Activated T-helper 17 cell treated with anti-CD3 and anti-CD28 coated beads, Interleukin-2, amount 50 U/mL, for 72 hours (primary cell): ENCODE data around the gene KCNJ6. TPM values are rescaled to one million over a fixed set of nuclear protein-coding genes. Genes with fewer than 3 reads are reported as not detected.
"Not testable (repeated sequence)": the region's sequence is repeated elsewhere in the genome, so short reads cannot be mapped to it uniquely, and the experiment has no call there.

ENCODE experiments used
- ATAC-seq: fragments of 150-1000 bp; cut with Tn5 transposase; replicated peaks from 2 replicates; pipeline ENCODE4 v1.10.0; 2021; ENCODE audit warnings: mild to moderate bottlenecking, moderate library complexity
- H3K27ac Mint-ChIP-seq: one replicate; pipeline ENCODE4 v1.8.0; 2022; ENCODE audit warnings: mixed read lengths
- H3K27me3 Mint-ChIP-seq: one replicate; pipeline ENCODE4 v1.8.0; 2022; ENCODE audit warnings: mixed read lengths
- H3K36me3 Mint-ChIP-seq: one replicate; pipeline ENCODE4 v1.8.0; 2022; ENCODE audit warnings: low read depth, mild to moderate bottlenecking, mixed read lengths
- H3K4me1 Mint-ChIP-seq: one replicate; pipeline ENCODE4 v1.8.0; 2022; ENCODE audit warnings: mixed read lengths
- H3K4me3 Mint-ChIP-seq: one replicate; pipeline ENCODE4 v1.8.0; 2022; ENCODE audit warnings: mild to moderate bottlenecking, mixed read lengths
- H3K9me3 Mint-ChIP-seq: one replicate; pipeline ENCODE4 v1.8.0; 2022; ENCODE audit warnings: mixed read lengths
- total RNA-seq, 2 donors: library from RNA; stranded (reverse); gene quantifications; one replicate each; pipeline ENCODE4 v1.2.3, GENCODE V29; 2022

Gene KCNJ6
- total RNA-seq, 2 donors from 2014 or later, result not detected

GRCh38 chr21:37770461-37770860, 145.8 kb downstream of the KCNJ6 start:
- H3K27me3 Mint-ChIP-seq, result peaks cover 6% of the 10 kb centered on the region
- ATAC-seq, result no peak
- H3K9me3 Mint-ChIP-seq, result no peaks in the 10 kb centered on the region
- H3K4me3 Mint-ChIP-seq, result no peak overlapping the region
- H3K36me3 Mint-ChIP-seq, result no peaks in the 10 kb centered on the region
- H3K4me1 Mint-ChIP-seq, result no peaks in the 10 kb centered on the region
- H3K27ac Mint-ChIP-seq, result no peak overlapping the region

- H3K27me3 Mint-ChIP-seq, result peaks cover 6% of the 10 kb centered on the region
- H3K27ac Mint-ChIP-seq, result no peak overlapping the region
- no peak for ATAC-seq
- no peaks in the 10 kb centered on the region for H3K36me3 Mint-ChIP-seq
- no peak overlapping the region for H3K4me3 Mint-ChIP-seq
- no peaks in the 10 kb centered on the region for H3K4me1 Mint-ChIP-seq
- H3K9me3 Mint-ChIP-seq, result no peaks in the 10 kb centered on the region
These were observed 146.6 kb downstream of the KCNJ6 start for GRCh38 chr21:37769656-37770055.

- Mint-ChIP-seq H3K9me3 (no peaks in the 10 kb centered on the region), H3K27ac (no peak overlapping the region), H3K27me3 (peaks cover 9% of the 10 kb centered on the region), H3K4me1 (no peaks in the 10 kb centered on the region), H3K4me3 (no peak overlapping the region), H3K36me3 (no peaks in the 10 kb centered on the region)
- no peak for ATAC-seq
These were observed 148.3 kb downstream of the KCNJ6 start for GRCh38 chr21:37767984-37768383.

- Mint-ChIP-seq H3K27me3 (peaks cover 7% of the 10 kb centered on the region), H3K27ac (no peak overlapping the region), H3K4me3 (no peak overlapping the region), H3K4me1 (no peaks in the 10 kb centered on the region), H3K36me3 (no peaks in the 10 kb centered on the region), H3K9me3 (no peaks in the 10 kb centered on the region)
- ATAC-seq, result no peak
These were observed 150.1 kb downstream of the KCNJ6 start for GRCh38 chr21:37766129-37766528.

- Mint-ChIP-seq H3K4me3 (no peak overlapping the region), H3K27ac (no peak overlapping the region), H3K36me3 (no peaks in the 10 kb centered on the region), H3K4me1 (no peaks in the 10 kb centered on the region), H3K9me3 (no peaks in the 10 kb centered on the region), H3K27me3 (peaks cover 5% of the 10 kb centered on the region)
- ATAC-seq, result no peak
These were observed 150.9 kb downstream of the KCNJ6 start for GRCh38 chr21:37765221-37765900.

GRCh38 chr21:37764691-37765090, 151.6 kb downstream of the KCNJ6 start:
- Mint-ChIP-seq H3K9me3 (no peaks in the 10 kb centered on the region), H3K27ac (no peak overlapping the region), H3K36me3 (no peaks in the 10 kb centered on the region), H3K27me3 (peaks cover 4% of the 10 kb centered on the region), H3K4me3 (no peak overlapping the region), H3K4me1 (no peaks in the 10 kb centered on the region)
- ATAC-seq, result no peak

- H3K9me3 Mint-ChIP-seq, result no peaks in the 10 kb centered on the region
- H3K4me1 Mint-ChIP-seq, result no peaks in the 10 kb centered on the region
- peaks cover 8% of the 10 kb centered on the region for H3K27me3 Mint-ChIP-seq
- no peak overlapping the region for H3K4me3 Mint-ChIP-seq
- no peak overlapping the region for H3K27ac Mint-ChIP-seq
- no peak for ATAC-seq
- H3K36me3 Mint-ChIP-seq, result no peaks in the 10 kb centered on the region
These were observed 153.0 kb downstream of the KCNJ6 start for GRCh38 chr21:37763298-37763697.

GRCh38 chr21:37762606-37763005, 153.7 kb downstream of the KCNJ6 start:
- ATAC-seq, result no peak
- no peak overlapping the region for H3K27ac Mint-ChIP-seq
- H3K4me1 Mint-ChIP-seq, result no peaks in the 10 kb centered on the region
- no peak overlapping the region for H3K4me3 Mint-ChIP-seq
- H3K9me3 Mint-ChIP-seq, result no peaks in the 10 kb centered on the region
- H3K27me3 Mint-ChIP-seq, result peaks cover 8% of the 10 kb centered on the region
- no peaks in the 10 kb centered on the region for H3K36me3 Mint-ChIP-seq

GRCh38 chr21:37761406-37761805, 154.9 kb downstream of the KCNJ6 start:
- H3K36me3 Mint-ChIP-seq, H3K4me1 Mint-ChIP-seq, H3K27ac Mint-ChIP-seq, ATAC-seq, H3K4me3 Mint-ChIP-seq, H3K27me3 Mint-ChIP-seq, H3K9me3 Mint-ChIP-seq: not testable (repeated sequence)

GRCh38 chr21:37759777-37760176, 156.5 kb downstream of the KCNJ6 start:
- Mint-ChIP-seq H3K4me1 (no peaks in the 10 kb centered on the region), H3K27me3 (peaks cover 8% of the 10 kb centered on the region), H3K36me3 (no peaks in the 10 kb centered on the region), H3K4me3 (no peak overlapping the region), H3K27ac (no peak overlapping the region), H3K9me3 (no peaks in the 10 kb centered on the region)
- no peak for ATAC-seq

GRCh38 chr21:37758982-37759381, 157.3 kb downstream of the KCNJ6 start:
- H3K4me1 Mint-ChIP-seq, result no peaks in the 10 kb centered on the region
- H3K27ac Mint-ChIP-seq, result no peak overlapping the region
- H3K27me3 Mint-ChIP-seq, result peaks cover 7% of the 10 kb centered on the region
- H3K36me3 Mint-ChIP-seq, result no peaks in the 10 kb centered on the region
- no peak for ATAC-seq
- H3K4me3 Mint-ChIP-seq, result no peak overlapping the region
- no peaks in the 10 kb centered on the region for H3K9me3 Mint-ChIP-seq

GRCh38 chr21:37757606-37758376, 158.5 kb downstream of the KCNJ6 start:
- Mint-ChIP-seq H3K36me3 (no peaks in the 10 kb centered on the region), H3K27ac (no peak overlapping the region), H3K27me3 (peaks cover 5% of the 10 kb centered on the region), H3K4me1 (no peaks in the 10 kb centered on the region), H3K4me3 (no peak overlapping the region), H3K9me3 (no peaks in the 10 kb centered on the region)
- ATAC-seq, result no peak

- no peak for ATAC-seq
- no peak overlapping the region for H3K4me3 Mint-ChIP-seq
- H3K4me1 Mint-ChIP-seq, result no peaks in the 10 kb centered on the region
- no peak overlapping the region for H3K27ac Mint-ChIP-seq
- H3K9me3 Mint-ChIP-seq, result no peaks in the 10 kb centered on the region
- no peaks in the 10 kb centered on the region for H3K36me3 Mint-ChIP-seq
- H3K27me3 Mint-ChIP-seq, result peaks cover 8% of the 10 kb centered on the region
These were observed 163.1 kb downstream of the KCNJ6 start for GRCh38 chr21:37753122-37753599.

GRCh38 chr21:37751268-37751975, 164.8 kb downstream of the KCNJ6 start:
- no peak overlapping the region for H3K4me3 Mint-ChIP-seq
- no peaks in the 10 kb centered on the region for H3K36me3 Mint-ChIP-seq
- no peaks in the 10 kb centered on the region for H3K4me1 Mint-ChIP-seq
- no peak for ATAC-seq
- no peak overlapping the region for H3K27ac Mint-ChIP-seq
- H3K9me3 Mint-ChIP-seq, result no peaks in the 10 kb centered on the region
- H3K27me3 Mint-ChIP-seq, result peaks cover 15% of the 10 kb centered on the region

GRCh38 chr21:37749132-37749531, 167.1 kb downstream of the KCNJ6 start:
- no peak overlapping the region for H3K27ac Mint-ChIP-seq
- no peaks in the 10 kb centered on the region for H3K9me3 Mint-ChIP-seq
- peaks cover 15% of the 10 kb centered on the region for H3K27me3 Mint-ChIP-seq
- H3K4me1 Mint-ChIP-seq, result no peaks in the 10 kb centered on the region
- no peak for ATAC-seq
- H3K36me3 Mint-ChIP-seq, result no peaks in the 10 kb centered on the region
- no peak overlapping the region for H3K4me3 Mint-ChIP-seq
